Measurements from ENCODE around the gene HTR3A.

HTR3A gene

GRCh38 chr11:113980785-113981184 lies 5.9 kb downstream of the HTR3A start:
- DNase-seq: no peak

DNA sequence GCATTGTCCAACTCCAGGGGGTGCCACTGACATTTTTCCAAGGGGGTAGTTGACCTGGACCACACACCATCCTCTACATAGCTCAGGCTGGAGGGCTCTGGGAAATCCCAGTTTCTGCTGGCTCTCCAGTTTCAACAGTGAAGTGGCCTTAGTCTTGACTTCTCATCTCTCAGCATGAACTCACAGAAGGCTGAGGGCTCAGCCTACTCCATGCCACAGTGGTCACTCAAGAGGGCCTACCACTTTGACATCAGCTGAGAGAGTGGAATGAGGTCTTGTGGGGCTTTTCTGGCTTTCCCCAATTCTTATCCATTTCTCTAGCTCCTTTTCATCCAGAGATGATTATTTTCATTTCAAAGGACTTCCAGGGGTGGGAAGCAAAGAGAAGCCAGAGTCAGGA lies 7.4 kb downstream of the HTR3A start:
- no peak for DNase-seq

DNA sequence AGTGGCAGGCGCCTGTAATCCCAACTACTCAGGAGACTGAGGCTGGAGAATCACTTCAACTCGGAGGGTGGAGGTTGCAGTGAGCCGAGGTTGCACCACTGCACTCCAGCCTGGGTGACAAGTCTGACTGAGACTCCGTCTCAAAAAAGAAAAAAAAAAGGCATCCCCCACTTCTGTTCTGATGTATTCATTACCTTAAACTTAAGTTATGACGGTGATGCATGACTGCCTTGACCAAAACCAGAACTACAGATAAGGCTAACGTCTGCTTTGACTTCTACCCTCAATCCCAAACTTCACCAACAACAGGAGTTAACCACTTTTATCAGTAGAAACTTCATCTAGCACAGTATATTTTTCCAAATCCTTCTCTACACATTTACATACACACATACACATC lies 9.9 kb downstream of the HTR3A start:
- no peak for DNase-seq

GRCh38 chr11:113985906-113986305 lies 11.0 kb downstream of the HTR3A start:
- no peak for DNase-seq

DNA sequence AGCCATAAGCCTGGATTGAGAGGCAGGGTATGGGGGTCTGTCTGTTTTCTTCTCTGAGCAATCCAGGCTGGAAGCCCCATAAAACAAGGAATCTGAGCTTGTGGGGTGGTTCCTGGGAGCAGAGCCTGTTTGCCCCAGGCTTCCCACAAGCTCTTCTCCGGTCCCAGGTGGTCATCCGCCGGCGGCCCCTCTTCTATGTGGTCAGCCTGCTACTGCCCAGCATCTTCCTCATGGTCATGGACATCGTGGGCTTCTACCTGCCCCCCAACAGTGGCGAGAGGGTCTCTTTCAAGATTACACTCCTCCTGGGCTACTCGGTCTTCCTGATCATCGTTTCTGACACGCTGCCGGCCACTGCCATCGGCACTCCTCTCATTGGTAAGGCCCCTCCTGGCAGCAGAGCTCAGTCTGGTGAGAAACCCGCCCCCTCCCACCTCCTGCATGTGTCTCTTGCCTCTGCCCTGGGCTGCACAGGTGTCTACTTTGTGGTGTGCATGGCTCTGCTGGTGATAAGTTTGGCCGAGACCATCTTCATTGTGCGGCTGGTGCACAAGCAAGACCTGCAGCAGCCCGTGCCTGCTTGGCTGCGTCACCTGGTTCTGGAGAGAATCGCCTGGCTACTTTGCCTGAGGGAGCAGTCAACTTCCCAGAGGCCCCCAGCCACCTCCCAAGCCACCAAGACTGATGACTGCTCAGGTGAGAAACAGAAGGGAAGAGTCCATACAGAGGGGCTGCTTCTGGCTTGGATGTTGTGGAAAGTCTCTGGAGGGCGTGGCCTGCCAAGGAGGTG lies 11.6 kb downstream of the HTR3A start:
- DNase-seq: no peak

DNA sequence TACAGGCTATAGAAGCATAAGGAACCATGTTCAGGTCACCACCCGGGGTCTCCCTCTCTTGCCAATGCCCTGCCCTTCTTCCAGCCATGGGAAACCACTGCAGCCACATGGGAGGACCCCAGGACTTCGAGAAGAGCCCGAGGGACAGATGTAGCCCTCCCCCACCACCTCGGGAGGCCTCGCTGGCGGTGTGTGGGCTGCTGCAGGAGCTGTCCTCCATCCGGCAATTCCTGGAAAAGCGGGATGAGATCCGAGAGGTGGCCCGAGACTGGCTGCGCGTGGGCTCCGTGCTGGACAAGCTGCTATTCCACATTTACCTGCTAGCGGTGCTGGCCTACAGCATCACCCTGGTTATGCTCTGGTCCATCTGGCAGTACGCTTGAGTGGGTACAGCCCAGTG lies 14.5 kb downstream of the HTR3A start:
- DNase-seq: no peak

- DNase-seq: no peak
Measured at GRCh38 chr11:113989916-113990315, 15.0 kb downstream of the HTR3A start.

DNA sequence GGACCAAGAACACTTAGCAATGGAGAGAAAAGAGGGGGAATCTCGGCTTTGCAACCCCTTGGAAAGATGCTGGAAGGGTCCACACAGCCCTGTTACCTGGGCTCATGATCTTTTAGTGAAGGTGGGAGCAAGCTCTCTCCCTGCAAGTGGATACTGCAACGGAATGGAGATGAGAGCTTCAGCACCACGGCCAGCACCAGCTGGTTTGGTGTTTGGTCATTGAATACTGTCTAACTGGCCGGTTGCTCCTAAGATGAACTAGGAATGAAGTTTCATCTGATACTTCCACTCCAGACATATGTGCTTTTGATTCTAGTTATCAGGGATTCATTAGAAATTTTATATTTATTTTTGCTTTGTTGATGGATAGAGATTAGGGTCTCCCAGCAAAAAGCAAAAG lies 16.3 kb downstream of the HTR3A start:
- no peak for DNase-seq

DNA sequence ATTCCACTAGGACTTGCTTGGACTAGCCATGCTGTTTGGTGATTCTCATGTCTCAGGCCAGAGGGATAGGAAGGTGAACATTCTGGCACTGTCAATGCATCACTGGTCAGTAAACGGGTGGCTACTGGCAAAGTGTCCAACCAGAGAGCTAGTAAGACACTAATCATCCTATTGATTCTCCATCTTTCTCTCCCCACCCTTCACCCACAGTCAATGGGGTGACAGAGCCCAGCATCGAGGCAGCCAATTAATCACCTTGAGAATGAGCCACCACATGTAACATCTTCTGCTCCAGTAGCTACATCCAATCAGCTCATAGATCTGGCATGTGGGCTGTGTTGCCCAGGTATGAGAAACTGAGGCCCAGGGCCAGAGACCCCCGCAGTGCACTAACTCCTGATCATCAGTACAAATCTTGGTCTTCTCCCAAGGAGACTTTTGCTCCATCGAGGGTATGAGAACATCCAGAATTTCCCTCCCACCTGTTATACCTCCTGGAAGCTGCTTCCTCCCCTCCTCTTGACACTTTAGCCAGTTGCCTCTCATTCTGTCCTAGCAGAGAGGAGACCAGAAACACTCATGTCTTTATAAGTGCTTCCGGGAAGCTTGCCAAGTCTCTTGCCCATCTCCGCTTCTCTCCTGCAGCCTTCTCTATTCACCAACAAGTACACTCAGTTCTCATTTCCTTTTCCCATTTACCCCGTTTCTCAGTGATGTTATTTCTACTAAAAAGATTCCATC lies 17.0 kb downstream of the HTR3A start:
- peak; percentile 94 for DNase-seq

- DNase-seq: peak; percentile 85
Measured at GRCh38 chr11:113992459-113993110, 17.7 kb downstream of the HTR3A start.

DNA sequence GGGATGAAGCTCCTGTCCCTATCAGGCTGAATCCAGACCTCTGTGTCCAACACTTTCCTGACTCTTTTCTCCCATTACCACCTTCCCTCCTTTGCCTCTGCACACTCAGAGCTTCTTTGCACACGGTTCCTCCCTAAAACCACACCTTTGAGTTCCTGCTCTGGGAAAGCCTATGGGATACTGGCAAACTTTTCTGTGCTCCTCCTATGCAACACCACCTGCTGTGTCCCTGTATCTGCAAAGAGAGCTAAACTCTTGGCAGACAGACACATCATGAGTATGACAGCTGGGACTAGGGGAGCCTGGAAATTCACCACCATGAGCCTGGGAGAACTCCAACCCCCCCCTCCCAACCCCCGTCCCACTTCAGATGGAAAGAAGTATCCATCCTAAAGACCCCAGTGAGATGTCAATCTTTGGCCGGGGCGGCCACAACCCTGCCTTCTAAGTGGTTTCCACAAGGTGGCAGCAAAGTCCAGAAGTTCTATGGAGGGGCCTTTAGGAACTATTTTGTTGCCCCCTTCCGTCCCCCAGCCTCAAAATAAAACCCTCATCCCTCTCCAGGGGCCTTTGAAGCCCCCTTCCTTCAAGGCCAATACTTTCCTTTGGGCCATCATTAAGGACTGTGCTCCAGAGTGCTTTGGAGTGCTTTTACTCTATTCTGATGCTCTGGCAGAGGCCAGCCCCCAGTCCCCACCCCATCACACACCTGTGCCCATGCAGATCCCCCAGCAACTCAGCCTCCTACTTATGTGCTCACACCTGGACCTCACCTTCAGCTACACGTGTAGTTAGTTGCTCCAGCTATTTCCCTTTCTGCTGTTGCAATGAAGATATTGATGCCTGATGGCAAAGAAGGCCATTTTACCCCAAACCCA lies 19.4 kb downstream of the HTR3A start:
- DNase-seq: peak; percentile 30

GRCh38 chr11:113997473-113997872 lies 22.6 kb downstream of the HTR3A start:
- no peak for DNase-seq

- DNase-seq: no peak
Measured at GRCh38 chr11:113998574-113998973, 23.7 kb downstream of the HTR3A start.

- no peak for DNase-seq
Measured at GRCh38 chr11:114000526-114000925, 25.6 kb downstream of the HTR3A start.

GRCh38 chr11:114001416-114001815 lies 26.5 kb downstream of the HTR3A start:
- DNase-seq: no peak

- no peak for DNase-seq
Measured at GRCh38 chr11:114008331-114008730, 33.4 kb downstream of the HTR3A start.

- DNase-seq: no peak
Measured at GRCh38 chr11:114010931-114011330, 36.0 kb downstream of the HTR3A start.

DNA sequence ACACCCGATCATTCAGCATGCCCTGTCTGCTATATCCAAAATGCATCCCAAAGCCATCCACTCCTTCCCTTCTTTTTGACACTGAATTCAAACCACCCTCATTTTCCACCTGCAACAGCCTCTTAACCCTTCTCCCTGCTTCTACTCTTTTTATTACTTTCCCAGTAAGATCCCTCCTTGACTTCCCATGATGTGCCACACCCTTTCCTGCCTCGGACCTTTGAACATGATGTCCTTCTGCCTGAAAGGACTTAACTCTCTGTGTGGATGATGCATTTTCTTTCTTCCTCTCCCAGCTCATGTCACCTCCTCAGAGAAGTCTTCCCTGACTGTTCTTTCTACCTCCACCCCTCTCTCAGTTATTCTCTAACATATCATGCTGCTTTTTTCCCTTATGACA lies 36.5 kb downstream of the HTR3A start:
- DNase-seq: no peak

- DNase-seq: no peak
Measured at GRCh38 chr11:114015117-114015516, 40.2 kb downstream of the HTR3A start.

DNA sequence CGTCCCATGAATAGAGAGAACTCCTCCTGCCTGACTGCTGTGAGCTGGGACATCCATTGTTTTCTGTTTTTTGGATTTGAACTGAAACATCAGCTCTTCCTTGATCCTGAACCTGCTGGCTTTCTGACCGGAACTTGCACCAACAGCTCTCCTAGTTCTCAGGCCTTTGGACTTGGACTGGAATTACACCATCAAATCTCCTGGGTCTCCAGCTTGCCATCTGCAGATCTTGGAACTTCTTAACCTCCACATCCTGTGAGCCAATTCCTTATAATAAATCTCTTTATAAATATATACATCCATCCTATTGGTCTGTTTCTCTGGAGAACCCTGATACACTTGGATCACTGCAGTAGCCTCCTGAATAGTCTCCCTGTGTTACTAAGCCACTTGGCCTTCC lies 42.1 kb downstream of the HTR3A start:
- no peak for DNase-seq

DNA sequence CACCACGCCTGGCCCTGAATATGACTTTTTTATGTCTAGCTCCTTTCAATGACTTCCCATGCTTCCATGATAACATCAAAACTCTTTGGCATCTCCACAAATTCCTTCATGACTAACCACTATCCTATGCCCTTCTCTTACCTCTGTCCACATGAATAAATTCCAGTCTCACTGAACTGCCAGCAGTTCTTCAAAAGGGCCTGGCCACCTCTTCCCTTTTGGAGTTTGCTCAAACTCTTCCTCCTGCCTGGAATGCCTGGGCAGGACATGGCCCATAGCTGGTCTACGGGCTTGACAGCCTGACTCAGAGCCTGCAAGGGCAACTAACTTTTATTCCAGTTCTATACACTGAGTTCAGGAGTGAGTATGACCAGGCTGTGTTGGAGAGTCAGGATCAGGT lies 42.8 kb downstream of the HTR3A start:
- DNase-seq: no peak

GRCh38 chr11:114019046-114019445 lies 44.1 kb downstream of the HTR3A start:
- DNase-seq: no peak

- no peak for DNase-seq
Measured at GRCh38 chr11:114019574-114019973, 44.7 kb downstream of the HTR3A start.

Data from NCI-H1105 treated with DMSO at 0.1 percent for 48 hours (cell line).